GM18498 (cell line): ENCODE results near the gene ACBD3.

ENCODE experiments used
- ATAC-seq: cut with Tn5 transposase; IDR thresholded peaks from one replicate; pipeline ENCODE4 v1.9.1; 2021; ENCODE audit warnings: mild to moderate bottlenecking, moderate library complexity; ENCODE audit not compliant: unreplicated experiment

The ACBD3 gene

DNA sequence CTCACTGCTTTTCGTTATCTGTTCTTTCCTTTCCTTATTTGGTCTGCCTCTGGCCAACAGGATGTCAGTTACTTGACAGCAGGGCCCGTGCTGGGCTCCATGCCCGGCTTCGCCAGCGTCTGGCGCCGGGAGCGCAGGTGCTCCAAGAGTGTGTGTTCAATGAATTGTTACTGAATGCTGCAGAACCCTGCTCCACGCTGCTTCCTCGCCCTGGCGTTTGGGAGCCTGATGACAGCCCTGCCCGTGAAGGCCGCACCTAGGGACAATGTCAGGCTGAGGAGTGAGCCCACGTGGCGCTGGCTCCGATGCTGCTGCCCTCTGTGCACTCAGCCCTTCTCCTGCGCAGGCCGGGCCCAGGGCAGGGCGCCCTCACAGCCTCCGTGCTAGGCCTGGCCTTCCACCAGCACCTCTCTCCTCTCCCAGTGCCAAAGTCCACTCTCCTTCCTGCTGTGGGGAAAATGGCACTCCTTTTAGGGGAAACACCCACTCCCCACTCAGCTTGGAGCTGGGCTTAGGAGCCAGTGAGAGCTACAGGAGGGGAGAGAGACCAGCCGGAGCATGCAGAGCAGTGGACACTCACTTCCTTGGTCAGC, 51.4 kb downstream of the ACBD3 start:
- no peak for ATAC-seq

DNA sequence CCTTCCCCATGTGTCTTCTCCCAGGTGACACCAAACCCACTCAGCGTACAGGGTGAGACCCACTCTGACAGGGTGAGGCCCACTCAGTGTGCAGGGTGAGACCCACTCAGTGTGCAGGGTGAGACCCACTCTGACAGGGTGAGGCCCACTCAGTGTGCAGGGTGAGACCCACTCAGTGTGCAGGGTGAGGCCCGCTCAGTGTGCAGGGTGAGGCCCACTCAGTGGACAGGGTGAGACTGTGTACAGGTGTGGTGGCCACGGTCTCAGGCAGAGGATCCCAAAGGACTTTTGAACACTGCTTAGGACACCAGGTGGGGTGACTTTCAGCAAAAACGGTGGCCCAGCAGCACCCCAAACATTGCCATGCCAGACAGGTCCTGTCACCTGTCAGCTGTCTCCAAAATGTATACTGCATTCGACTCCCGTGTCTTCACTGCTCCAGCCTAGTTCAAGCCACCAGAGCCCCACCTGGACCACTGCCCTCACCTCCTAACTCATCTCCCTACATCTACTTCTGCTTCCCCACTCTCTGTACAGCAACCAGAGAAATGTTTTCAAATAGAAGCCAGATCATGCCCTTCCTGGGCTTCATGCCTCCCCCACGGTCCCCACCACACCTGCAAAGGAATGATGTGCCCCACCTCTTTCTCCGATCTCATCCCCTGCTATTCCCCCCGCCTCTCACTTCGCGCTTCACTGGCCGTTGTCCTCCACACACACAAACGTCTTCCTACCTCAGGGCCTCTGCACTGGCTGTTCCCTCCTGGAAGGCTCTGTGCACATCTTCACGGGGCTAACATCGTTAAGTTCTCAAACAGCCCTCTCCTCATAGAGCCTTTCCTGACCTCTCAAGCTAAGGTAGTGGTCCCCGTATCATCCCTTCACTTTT, 52.1 kb downstream of the ACBD3 start:
- ATAC-seq: no peak

DNA sequence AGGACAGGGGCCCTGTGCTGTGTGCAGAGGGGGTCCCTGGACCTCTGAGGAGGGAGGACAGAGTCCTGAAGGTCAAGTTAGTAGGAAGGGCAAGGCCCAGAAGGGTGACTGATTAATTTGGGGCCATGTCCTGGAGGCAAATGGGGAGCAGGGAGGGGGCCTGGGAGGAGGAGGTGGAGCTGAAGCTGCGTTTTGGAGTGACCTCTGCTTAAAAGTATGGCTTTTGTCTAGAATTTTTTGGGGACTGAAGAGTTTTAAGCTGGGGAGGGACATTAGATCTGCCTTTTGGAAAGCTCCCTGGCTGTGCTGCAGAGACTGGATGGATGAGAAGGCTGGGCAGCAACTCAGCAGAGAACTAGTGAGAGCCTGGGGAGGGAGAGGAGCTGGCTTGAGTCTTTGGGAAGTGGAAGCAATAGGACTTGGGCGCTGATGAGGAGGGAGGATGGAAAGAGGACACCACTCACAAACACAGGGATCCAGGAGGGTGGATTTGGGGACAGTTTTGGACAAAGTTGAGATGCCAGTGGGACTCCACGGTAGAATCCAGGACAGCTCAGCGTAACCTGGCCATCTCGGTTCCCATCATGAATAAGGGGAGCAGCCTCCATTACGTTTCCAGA, 52.9 kb downstream of the ACBD3 start:
- no peak for ATAC-seq

DNA sequence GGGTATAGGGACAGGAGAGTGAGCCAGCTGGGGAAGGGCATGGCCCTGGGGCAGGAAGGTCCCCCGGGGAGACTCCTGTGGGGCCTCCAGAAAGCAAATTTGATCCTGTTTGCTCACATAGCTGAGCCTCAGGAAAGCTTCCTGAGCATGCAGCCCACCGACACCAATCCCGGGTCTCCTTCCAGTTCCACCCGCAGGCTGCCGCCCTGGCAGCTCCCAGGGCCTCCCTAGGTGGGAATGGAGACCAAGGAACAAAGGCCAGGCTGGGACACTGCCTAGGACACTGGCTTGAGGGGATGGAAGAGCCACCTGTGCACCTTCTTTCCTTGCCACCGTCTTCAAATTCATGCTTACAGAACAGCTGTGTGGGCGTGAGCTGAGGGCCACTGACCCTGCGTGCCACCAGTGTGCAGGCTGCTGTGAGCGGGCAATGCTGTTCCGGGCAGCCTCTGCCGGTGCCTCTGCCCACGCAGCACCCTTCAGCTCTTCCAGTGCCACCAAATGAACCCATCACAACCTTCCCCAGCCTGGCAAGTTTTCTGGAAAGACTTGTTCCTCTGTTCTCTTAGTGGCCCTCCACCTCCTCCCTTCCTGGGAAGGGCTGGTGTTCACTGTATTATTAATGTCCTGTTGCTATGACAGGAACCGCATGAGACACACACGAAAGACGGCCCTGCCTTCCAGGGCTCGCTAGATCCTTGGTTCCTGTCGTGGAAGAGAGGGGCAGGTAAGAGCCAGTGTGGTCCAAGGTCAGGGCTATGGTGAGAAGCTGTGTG, 53.6 kb downstream of the ACBD3 start:
- peak; percentile 55 for ATAC-seq

DNA sequence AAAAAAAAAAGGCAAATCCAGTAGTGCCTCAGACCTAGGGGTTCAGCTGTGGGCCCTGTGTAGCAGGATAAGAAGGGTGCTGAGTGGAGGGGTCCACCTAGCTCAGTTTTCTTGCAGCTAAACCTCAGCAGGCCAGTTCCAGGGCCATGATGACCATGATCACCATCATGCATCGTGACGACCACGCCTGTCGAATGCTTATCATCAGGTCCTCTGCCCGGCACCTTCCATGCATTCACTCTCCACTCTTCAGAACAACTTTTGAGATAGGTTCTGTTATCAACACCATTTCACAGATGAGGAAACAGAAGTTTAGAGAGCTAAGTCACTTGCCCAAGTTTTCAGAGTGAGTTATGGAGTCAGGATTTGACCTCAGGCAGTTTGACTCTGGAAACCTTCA, 54.9 kb downstream of the ACBD3 start:
- ATAC-seq: no peak

DNA sequence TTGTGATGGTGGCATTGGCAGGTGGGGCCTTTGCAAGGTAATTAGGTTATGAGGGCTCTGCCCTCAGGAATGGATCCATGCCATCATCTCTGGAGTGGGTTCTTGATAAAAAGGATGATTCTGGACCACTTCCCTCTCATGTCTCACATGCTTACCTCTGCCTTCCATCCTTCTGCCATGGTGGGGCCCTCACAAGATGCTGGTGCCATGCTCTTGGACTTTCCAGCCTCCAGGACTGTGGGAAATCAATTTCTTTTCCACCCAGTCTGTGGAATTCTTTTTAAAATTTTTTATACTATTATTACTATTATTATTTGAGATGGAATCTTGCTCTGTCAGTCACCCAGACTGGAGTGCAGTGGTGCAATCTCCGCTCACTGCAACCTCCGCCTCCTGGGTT, 57.3 kb downstream of the ACBD3 start:
- ATAC-seq: no peak

DNA sequence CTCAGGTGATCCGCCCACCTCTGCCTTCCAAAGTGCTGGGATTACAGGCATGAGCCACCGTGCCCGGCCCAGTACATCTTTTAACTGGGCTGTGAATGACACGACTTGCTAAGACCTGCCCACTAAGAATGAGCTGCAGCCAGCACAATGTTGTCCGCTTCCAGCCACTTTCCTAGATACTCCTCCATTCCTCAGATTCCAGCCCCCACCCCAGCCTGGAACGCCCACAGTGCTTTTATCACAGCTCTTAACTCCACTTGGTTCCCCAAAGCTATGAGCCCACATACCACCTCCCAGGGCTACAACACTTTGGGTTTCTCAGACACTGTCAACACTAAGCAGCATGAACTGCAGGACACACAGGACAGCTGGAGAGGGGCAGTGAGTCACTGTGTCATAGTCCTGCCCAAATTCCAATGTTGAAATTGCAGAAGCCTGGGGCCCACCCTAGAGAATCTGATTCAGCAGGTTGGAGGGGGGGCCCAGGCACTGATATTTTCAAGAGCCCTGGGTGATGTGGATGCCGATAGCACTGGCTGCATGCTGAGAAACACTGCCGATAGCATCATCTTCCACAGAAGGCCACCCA, 58.0 kb downstream of the ACBD3 start:
- no peak for ATAC-seq

DNA sequence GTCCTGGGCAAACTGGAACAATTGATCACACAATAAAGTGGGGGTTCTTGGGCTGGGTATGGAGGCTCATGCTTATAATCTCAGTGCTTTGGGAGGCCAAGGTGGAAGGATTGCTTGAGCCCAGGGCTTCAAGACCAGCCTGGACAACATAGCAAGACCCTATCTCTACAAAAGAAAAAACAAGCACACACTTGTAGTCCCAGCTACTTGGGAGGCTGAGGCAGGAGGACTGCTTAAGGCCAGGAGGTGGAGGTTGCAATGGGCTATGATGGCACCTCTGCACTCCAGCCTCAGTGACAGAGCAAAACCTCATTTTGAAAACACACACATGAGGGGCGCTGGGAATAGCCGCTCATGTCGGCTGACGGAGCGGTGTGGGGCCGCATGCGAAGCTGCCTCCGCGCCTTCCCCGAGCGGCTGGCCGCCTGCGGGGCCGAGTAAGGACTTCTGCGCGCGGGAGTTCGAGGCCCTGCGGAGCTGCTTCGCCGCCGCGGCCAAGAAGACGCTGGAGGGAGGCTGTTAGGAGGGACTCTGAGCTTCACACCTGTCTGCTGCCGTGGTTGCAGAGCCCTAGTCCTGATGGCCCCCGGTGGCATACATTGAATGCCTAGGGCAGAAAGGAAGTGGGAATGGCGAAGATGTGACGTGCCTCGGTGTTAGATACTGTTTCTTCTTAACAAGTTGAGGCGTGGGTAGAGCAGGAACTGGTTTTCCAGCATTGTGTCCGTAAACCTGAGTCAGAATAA, 59.5 kb downstream of the ACBD3 start:
- ATAC-seq: peak; percentile 0

DNA sequence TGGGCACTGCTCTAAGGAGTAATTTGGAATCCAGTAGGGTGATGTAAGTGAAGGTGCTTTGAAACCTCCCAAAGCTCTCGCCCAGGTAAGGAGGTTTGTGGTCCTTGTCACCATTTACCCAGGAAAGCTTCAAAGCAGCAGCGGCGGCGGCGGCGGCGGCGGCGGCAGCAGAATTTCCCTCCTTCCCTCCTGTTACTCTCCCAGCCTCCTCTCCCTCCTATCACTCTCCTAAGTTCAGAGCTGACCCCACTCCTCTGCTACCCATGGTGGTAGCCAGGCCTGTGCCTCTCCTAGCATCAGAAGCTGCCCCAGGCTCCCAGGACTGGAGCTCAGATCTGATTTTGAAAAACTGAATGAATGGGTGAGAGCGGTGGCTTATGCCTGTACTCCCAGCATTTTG, 60.7 kb downstream of the ACBD3 start:
- ATAC-seq: no peak

DNA sequence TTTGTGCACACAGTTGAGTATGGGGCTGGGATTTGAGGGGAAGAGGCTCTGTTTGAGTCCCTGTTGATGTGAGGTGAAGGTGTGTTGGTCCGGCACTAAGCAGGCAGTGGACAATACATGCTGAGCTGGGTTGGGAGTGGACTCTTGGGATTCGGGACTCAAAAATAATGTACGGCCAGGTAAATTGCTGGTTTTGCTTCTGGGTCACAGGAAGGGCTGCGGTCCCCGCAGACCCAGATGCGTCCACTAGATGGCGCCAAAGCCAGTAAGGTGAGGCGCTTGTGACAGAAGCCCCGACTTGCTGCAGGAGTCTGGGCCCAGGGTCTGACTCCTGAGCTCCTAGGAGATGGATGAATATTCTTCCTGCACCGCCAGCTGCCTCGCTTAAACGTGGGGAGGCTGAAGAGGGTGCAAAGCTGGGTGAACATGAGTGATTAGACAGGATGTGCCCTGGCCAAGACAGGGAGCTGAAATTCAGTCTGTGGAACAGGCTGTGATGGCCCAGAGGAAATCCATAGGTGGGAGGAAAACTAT, 61.4 kb downstream of the ACBD3 start:
- no peak for ATAC-seq

DNA sequence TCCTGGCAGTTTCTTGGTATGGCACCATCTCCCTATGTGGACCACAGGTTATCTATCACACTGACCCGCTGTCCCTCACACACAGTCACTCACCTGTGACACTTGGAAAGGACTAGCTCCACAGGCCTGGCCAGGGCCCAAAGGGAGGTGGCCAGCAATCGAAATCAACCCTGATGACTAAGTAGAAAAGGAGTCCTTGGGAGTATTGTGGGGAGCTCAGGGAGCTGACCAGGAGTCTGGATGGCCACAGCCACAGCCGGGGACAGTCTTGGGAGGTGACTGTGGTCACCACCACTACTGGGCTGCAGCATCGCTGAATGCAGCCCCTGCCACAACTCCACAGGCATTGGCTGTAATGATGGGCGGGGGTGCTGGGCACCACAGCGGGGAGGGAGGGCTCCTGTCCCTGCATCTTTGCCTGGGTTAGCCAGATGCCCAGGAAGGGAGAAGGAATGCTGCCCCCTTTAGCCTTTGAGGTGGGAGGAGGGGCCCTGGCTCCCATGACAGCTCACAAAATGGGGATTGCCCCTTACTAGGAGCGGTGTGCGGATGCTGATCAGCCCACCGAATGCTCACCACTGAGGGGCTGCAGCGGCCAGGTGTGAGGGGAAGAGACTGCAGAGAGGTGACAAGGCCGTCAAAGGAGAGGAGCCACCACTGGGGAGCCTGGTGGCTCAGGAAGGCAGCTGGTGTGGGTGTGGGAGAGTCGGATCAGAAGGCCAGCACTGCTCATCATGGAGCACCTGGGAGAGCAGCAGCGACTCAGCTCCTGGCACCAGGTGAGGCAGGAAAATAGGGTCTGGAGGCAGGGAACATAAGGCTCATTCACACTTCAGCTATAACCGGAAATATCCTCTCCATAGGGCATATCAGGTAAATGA, 62.7 kb downstream of the ACBD3 start:
- no peak for ATAC-seq

DNA sequence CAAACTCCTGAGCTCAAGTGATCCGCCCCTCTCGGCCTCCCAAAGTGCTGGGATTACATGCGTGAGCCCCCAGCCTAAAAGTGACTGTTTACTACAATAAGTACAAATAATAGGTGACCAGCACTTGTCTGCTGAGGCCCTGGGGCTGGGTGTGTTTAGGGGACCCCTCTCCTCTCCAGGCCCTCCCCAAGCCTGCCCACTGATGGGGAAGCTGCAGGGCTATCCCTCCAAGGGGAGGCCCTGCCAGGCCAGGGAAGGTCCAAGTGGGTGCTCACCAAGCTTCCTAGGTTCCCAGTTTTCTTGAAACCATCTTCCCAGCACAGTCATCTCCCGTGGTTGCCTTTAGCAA, 63.4 kb downstream of the ACBD3 start:
- no peak for ATAC-seq

DNA sequence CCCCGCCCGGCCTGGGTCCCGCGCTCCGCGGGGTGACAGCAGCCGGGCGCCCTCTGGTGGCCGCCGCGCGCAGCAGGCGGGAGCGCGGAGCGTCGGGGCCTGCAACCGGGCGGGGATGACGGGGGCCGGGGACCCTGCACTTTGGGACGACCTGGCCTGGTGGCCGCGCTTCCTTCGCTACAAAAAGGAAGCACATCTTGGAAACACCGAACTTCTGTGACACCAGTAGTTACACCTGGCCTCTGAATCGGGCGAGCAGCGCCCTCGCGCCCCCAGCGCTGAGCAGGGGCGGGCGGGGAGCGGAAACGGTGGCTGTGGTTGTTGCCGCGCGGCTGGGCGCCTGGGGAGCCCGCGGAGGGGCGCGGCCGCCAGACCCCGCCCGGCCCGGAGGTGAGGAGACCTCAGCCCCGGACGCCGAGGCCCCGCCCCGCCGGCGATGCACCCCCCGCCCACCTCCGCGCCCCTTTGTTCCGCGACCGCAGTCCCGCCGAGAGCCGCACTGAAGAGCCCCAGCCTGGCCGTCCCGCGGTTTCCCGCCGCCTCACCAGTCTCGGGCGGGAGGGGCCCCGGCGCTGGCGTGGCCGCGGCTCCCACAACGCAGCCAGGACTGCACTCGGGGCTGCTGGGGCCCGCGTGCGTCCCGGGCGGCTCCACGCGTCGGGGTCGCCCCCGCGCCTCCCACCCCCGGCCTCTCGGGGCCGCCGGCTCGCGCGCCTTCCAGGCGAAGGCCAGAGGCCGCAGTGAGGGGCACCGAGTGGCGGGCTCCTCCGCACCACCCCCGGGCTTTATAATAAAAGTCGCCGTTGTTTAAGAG, 64.7 kb downstream of the ACBD3 start:
- ATAC-seq: peak; percentile 70

DNA sequence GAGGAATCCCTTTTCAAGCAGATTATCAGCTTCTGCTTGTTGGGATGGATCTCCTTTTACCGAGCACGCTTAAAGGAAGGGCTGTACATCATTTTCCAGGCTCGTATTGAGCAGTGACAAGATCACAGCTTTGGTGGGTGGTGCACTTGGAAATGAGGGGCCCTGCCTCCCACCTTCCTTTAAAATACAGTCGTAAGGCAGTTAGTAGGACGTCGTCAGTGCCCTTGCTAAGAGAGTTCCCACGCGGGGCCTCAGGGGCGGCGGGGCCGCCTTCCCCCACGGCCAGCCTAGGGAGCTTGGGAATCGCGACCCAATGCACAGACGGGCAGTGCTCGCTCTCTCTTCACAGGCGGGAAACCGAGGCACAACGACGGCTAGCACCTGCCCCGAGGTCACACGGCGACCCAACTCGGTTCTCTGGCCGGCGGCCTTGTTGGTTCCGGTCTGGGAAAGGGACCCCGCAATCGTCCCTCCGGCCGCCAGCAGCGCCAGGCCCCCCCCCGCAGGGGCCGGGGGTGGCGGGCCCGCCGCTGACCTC, 65.4 kb downstream of the ACBD3 start:
- no peak for ATAC-seq

DNA sequence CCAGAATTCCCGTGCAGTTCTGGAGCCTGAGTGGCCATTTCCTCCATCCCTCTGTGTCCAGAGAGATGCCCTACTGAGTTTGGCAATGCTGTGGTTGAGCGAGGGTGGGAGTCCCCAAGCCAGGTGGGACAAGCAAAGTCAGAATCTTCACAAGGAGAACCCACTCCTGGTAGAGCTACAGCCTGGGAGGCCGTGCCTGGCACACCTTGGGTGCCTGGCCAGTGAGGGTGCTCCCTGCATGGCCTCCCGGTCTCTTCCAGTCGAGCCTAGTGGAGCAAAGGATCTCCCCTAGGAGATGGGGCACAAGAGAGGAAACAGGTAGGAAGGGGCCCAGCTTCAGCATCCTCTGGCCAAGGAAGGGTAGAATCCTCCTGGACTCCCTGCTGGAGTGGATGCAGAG, 66.1 kb downstream of the ACBD3 start:
- no peak for ATAC-seq

DNA sequence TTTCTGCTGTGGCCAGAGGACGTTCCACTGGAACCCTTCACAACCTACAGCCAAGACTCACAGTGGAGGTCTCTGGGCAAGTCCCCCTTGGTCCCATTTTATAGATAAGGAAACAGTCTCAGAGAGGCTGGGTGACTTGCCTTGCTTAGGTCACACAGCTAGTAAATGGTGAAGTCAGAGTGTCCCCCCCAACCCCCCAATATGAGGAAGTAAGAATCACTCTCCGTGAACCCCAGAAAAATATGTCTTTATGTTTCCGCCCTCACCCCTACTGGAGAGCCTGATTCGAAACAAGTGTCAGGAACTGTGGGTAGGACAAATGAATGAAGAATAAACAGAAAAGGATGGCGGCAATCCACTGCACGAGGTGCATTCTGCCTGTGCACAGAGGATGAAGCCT, 67.4 kb downstream of the ACBD3 start:
- no peak for ATAC-seq

DNA sequence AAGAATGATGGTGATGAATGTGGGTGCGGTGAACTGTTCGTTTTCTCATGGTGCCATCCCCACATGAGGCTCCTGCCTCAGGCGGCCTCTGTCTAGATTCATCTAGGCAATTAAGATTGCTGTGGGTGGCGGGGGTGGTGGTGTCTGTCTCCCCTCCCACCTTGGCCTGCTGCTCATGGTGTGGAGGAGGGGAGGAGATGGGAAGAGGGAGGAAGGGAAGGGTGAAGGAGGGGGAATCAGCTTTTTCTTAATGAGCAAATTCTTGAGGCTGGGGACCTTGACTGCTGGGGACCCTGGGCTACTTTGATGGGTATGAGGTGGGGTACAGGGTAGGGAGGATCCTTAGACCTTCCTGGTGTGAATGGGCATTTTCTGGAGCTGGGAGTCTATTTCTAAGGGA, 68.2 kb downstream of the ACBD3 start:
- no peak for ATAC-seq

DNA sequence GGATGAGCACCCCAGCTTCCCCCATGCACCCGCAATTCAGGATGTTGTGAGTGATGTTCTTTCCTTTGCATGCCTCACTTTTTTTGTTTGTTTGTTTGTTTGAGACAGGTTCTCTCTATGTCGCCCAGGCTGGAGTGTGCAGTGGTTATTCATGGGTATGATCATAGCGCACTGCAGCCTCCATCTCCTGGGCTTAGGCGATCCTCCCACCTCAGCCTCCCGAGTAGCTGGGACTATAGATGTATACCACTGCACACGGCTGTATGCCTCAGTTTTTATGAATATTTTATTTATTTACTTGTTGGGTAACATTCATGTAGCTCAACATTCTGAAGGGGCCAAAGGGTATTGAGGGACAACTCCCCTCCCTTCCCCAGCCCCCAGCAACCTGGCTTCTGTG, 69.2 kb downstream of the ACBD3 start:
- no peak for ATAC-seq
